Body of pancreas (tissue), 4 donors: ENCODE measurements around the gene ADAD2.

Experiments
- CTCF ChIP-seq, 7 experiments: fragments of 450-650 bp in 4 of 7; fragments of 200-600 bp in 3 of 7; sonication (generic) in 3 of 7; IDR thresholded peaks; one replicate each; pipeline ENCODE4 v1.5.1; 2016 to 2019; ENCODE audit warnings: antibody characterized with exemption in 7 of 7
- POLR2A ChIP-seq, 3 donors: fragments of 450-650 bp; IDR thresholded peaks; one replicate each; pipeline ENCODE4 v1.6.1; 2016; ENCODE audit warnings: antibody characterized with exemption in 3 of 3, mild to moderate bottlenecking in 2 of 3

- TF ChIP-seq CTCF (IDR thresholded peaks at IDR 0.05) (no peak), POLR2A (IDR thresholded peaks at IDR 0.05) (no peak)
These were observed 49.0 kb downstream of the ADAD2 start, which contains the start of gene KCNG4 for GRCh38 chr16:84239909-84240308.
